EH (cell line): ENCODE measurements around the gene MRPL46.
"Not testable (repeated sequence)": the region's sequence is repeated elsewhere in the genome, so short reads cannot be mapped to it uniquely, and the experiment has no call there.

ENCODE experiments used
- DNase-seq: peaks from one replicate; pipeline ENCODE4 v3.0.0-alpha.2; 2015; ENCODE audit warnings: low read depth

MRPL46 gene

GRCh38 chr15:88477904-88478303 is 10.7 kb upstream of the MRPL46 start:
- DNase-seq, result no peak

GRCh38 chr15:88477126-88477525 is 9.9 kb upstream of the MRPL46 start:
- DNase-seq, result no peak

- DNase-seq, result peak; percentile 65
These were observed 9.5 kb upstream of the MRPL46 start for GRCh38 chr15:88476635-88477060.

DNA sequence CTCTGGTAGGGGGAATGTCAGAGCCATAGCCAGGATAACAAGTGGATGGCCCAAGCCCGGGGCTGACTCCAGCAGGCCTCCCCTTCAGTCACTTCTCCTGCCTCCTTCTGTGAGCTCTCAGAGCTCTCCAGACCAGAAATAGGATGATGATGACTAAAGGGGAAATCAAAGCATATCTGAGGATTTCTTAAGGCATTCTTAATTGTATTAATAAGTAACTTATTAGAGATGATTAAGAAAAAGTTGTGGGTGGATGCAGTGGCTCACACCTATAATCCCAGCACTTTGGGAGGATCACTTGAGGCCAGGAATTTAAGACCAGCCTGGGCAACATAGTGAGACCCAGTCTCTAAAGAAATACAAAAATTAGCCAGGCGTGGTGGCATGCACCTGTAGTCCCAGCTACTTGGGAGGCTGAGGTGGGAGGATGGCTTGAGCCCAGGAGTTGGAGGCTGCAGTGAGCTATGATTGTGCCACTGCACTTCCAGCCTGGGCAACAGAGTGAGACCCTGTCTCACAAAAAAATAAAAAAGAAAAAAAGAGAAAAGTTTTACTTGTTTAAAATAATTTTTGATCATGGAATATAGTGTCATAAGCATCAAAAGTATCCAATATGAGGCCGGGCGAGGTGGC is 6.6 kb upstream of the MRPL46 start:
- not testable (repeated sequence) for DNase-seq

DNA sequence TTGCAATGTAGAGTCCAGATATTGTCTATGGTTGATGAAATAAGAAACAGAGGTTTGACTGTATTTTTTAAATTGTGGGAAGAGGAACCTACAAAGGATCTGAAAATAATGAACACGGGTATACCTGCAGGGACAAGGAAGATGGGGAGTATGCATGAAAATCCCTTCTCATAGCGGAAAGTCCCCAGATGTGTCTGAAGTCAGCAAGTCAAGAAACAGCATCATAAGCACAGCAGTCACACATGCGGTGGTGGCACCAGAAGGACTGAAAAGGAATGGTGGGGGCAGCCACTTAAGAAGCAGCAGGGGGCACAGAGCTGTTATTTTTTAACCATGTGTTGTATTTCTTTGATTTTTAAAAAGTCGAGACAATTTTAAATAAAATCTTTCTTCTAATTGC is 5.0 kb upstream of the MRPL46 start:
- DNase-seq, result no peak

- no peak for DNase-seq
These were observed 3.6 kb upstream of the MRPL46 start for GRCh38 chr15:88470625-88471372.

DNA sequence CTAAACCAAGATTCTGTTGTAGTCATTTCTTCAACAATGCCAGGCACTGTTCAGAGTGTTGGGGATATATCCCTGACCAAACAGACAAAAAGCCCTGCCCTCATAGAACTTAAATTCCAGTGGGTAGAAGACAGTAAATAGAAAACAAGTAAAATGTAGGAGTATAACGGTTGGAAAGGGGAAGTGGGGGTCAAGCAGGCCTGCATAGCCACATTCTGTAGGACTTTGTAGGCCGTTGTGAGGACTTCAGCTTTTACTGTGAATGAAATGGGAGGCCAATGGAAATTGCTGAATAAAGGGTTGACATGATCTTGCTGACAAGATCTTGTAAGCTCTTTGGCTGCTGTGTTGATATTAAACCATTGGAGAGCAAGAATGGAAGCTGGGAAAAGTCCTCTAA is 2.1 kb upstream of the MRPL46 start:
- no peak for DNase-seq

- DNase-seq, result not testable (repeated sequence)
These were observed 1.5 kb upstream of the MRPL46 start for GRCh38 chr15:88468721-88469120.

DNA sequence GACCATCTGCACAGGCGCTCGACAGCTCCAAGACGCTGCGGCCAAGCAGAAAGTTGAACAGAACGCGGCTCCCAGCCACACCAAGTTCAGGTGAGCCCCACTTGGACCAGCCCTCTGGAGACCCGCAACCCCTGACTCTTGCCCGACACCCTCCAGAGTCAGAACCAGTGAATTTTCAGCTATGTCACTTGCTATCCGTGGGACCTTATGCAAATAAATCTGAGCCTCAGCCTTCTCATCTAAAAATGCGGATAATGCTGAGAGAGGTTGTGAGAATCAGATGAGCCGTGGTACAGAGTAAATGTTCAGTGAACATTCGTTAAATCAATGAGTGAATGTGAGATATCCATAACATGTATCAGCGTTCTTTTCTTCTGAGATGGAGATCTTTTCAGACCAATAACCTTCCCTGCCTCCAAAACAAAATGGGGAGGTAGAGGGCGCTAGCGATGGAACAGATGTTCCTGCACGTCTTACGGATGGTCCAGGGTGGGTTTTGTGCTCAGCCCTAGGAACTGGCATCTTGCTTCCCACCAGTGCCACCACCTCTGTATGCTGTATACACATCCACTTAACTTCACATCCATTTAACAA is 844 bp upstream of the MRPL46 start:
- DNase-seq, result no peak

- DNase-seq, result peak; percentile 83
These were observed 1.5 kb downstream of the MRPL46 start for GRCh38 chr15:88465633-88466224.

DNA sequence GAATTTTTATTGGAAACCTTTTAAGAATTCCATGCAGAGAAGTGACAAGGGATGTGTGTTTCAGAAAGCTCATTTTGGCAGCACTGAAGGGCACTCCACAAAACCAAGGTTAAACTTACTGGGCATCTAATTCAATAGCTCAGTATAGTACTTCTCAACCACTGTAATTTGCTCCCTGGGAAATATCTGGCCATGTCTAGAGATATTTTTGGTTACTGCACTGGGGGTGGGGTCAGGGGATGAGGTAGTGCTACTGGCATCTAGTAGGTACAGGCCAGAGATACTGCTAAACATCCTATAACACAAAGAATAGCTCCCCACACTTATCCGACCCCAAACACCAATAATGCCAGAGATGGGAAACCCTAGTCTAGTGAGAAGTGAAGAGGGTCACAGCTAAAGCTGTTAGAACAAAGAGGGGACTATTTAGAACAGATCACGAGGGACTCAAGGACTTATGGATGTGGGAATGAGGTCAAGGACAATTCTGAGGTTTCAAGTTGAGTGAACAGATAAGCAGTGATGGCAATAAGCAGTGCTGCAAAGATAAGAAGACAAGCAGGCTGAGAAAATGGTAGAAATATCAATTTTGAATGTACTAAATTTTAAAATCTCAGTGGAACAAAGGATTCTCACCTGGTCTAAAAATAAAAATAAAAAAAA is 3.2 kb downstream of the MRPL46 start:
- no peak for DNase-seq

DNA sequence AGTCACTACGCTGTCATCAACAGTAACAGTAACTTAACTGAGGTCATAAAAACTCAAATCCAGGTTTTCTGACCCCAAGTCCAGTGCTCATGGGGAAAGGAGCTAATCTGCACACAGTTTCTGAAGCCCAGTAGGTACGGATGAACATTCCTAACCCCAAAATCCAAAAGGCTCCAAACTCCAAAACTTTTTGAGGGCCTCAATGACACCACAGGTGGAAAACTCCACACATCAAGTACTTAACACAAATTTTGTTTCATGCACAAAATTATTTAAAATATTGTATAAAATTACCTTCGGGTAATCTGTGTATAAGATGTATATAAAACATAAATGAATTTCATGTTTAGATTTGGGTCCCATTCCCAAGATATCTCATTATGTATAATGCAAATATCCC is 10.5 kb downstream of the MRPL46 start:
- no peak for DNase-seq

DNA sequence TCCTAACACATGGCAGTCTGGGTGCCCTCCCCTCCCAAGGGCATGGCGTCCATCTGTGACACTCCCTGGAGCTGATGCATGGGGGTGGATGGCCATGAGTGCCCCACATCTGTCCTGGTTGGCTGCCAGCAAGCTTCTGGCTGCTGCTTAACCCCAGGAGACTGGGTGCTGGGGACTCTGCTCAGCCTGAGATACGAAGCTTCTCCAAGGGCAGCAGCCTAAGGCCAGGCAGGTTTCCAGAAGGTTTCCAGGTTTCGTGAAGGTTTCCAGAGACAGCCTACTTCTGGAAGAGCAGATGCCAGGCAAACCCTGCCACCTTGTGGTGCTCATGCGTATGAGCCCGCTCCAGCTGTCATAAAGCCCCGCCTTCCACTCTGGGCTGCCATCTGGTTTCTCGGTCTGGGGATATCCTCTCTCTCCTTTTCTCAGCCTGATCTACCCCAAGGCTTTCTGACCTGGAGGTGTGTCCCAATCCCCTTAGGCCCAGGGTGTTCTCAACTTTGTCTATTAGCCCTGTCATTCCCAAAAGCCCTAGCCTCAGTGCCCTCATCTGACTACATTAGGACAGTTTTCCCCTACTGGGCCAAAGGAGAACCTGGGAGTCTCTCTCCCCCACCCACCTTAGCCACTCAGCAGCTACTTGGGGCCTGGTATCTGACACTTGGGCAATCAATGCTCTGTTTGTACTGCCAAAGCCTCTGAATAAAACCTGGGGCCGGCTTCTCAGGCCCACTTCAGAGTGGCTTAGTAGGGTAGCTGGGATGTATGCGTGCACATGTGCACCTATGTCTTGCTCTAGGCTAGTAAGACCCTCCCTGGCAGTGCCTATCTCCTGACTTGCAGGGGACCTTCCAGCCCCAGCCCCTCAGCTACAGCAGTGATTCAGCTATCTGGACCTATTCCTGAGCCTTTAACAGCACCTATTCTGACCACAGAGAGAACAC is 12.0 kb downstream of the MRPL46 start:
- peak; percentile 79 for DNase-seq

DNA sequence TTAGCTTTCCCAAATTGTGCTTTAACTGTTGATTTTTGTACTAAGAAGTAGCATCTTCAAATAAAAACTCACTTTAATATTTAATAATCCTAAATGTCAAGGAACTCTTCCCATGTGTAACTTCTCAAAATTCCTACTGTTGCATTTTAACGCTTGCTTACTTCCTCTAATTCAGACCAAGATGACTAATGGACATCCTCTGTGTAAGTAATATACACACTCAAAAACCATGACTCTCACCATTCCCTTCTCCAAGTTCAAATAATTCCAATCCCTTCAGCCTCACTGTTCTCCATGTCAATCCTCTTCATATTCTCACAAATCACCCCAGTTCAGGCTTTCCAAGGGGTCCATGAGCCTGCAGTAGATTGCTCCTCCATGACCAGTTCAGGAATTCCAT is 13.0 kb downstream of the MRPL46 start:
- DNase-seq, result peak; percentile 46

GRCh38 chr15:88453651-88454050 is 13.5 kb downstream of the MRPL46 start:
- no peak for DNase-seq

GRCh38 chr15:88450125-88450798 is 16.9 kb downstream of the MRPL46 start:
- DNase-seq, result peak; percentile 75

DNA sequence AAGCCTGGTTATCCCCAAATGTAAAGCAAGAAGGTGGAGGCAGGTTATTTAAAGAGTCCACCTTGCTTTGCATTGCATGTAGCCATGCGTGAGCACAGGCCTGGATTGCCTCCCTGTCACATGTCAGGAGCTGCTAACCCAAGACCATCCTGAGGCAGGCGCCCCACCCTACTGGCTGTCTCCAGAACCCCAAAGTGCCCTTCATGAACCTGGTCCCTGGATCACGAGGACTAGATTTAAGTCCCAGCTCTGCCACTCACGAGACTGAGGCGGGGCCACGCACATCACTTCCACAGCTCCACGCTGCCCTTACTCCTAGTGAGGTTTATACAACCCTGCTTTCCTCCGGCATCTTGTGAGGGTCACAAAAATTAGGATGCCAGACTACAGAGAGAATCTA is 17.6 kb downstream of the MRPL46 start:
- no peak for DNase-seq

DNA sequence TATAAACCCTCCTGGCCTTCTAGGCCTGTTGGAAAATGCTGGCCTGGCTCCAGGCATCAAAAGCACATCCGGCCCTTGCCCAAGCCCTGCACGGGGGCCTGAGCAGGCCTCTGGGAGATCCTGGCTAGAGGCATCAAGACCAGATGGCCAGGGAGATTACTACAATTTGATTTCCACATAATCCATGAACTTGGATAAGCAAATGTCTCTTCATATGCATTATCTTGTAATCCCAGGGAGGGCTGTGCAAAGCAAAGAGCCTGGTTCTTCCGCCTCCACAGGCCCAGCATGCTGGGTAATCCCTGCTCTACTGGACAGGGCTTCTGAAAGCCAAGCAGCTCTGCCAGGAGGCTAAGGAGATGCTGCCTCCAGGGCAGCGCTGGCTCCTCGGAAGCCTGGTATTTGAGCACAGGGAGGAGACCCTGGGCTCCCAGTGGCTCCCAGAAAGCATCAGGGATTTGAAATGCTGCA is 18.2 kb downstream of the MRPL46 start:
- DNase-seq, result no peak

- DNase-seq, result no peak
These were observed 19.4 kb downstream of the MRPL46 start for GRCh38 chr15:88447741-88448140.

DNA sequence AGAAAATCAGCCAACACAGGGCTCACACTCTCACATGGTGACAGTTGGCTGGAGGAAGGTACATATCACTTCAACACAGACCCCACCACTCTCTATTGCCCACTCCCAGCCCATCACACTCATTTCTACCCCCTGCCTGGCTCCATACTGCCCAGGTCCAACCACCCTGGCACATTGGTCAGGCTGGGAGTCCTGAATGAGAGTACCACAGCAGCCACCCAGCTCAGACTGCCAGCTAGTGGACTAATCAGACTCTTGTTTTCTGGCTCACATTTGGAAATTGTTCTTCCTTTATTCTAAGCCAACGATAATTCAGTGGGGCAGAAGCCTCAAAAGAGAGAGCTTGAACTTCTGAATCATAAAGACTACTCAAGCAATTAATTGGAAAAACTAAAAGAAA is 20.0 kb downstream of the MRPL46 start:
- DNase-seq, result no peak
